ENCODE measurements around the gene CAMK1D. TPM values are rescaled to one million over a fixed set of nuclear protein-coding genes. Genes with fewer than 3 reads are reported as not detected.

CAMK1D gene
- total RNA-seq, 4 donors from 2014 or later: 13.5 to 21.4 (median 15.7) TPM

DNA sequence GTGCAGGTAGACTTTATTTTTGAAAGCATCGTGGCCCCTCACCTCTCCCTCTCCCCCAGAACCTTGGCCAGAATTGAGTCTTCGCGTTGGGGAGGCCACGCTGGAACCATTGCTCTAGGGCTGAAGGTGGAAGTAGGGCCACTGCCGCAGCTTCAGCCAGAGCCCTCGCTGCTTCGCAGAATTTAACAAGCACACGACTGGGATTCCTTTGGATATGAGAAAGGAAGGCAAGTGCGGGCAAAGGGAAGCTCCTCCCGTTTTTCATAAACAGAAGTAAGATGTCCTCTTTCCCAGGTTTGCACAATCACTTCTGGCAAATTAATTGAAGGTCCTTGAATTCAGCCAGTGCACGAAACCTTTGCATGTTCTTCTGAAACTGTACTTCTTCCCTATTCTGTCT is 484.1 kb downstream of the CAMK1D start:
- no peak overlapping the region for H3K27ac ChIP-seq
- H3K4me3 ChIP-seq: no peak overlapping the region
- intact Hi-C loops (cut with DNase I; ENCODE audit: low total_unique reads) (no loop called here), in situ Hi-C loops (cut with MboI; ENCODE audit: low pct_ligation_motif_present in 1 of 4, low pct_unique_long_range_greater_than_20kb in 1 of 4, low sequenced_read_pairs in 3 of 4) (no loop called here)
- no peaks in the 10 kb centered on the region for H3K9me3 ChIP-seq
- no peaks in the 10 kb centered on the region for H3K4me1 ChIP-seq
- H3K27me3 ChIP-seq: no peaks in the 10 kb centered on the region
- peaks cover 0 to 8% (median 2%) of the 10 kb centered on the region in 4 donors for H3K36me3 ChIP-seq
- 90 to 91% methylated on average over 8 to 11 of the region's 11 CpGs for WGBS, 2 donors (ENCODE audit: low coverage in 1 of 2)
- no peak for DNase-seq
- no peak for TF ChIP-seq POLR2AphosphoS5 (IDR thresholded peaks at IDR 0.05)
- TF ChIP-seq, protein P1, sequence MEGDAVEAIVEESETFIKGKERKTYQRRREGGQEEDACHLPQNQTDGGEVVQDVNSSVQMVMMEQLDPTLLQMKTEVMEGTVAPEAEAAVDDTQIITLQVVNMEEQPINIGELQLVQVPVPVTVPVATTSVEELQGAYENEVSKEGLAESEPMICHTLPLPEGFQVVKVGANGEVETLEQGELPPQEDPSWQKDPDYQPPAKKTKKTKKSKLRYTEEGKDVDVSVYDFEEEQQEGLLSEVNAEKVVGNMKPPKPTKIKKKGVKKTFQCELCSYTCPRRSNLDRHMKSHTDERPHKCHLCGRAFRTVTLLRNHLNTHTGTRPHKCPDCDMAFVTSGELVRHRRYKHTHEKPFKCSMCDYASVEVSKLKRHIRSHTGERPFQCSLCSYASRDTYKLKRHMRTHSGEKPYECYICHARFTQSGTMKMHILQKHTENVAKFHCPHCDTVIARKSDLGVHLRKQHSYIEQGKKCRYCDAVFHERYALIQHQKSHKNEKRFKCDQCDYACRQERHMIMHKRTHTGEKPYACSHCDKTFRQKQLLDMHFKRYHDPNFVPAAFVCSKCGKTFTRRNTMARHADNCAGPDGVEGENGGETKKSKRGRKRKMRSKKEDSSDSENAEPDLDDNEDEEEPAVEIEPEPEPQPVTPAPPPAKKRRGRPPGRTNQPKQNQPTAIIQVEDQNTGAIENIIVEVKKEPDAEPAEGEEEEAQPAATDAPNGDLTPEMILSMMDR (IDR thresholded peaks at IDR 0.05): no peak
- TF ChIP-seq POLR2A (IDR thresholded peaks at IDR 0.05): no peak
- TF ChIP-seq EP300 (IDR thresholded peaks at IDR 0.05; ENCODE audit: low read depth): no peak

DNA sequence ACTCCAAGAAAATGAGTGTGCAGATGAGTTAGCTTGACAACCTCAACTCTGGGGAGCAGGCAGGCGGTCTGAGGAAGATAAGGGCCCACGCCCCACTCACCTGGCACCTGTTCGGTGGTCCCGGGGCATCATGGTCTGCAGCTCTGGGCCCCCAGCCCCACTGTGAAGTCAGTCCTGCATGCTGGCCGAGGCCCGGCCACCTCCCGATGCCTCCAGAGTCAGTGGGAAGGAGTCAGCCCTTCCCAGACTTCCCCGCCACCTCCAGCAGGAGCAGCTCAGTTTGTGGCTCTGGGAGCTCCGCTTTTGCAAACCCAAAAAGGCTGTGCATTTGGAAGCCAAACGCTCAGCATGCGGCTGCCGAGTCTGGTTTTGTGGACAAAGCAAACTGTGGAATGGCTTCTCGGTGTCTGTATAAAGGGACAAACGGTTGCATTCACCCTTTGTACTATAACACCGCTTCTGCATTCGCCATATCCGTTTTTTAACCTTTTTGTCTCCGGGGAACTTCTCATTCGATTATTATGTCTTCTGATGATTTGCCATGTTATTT is 484.8 kb downstream of the CAMK1D start:
- no peaks in the 10 kb centered on the region for H3K4me1 ChIP-seq
- H3K27me3 ChIP-seq: no peaks in the 10 kb centered on the region
- H3K27ac ChIP-seq: no peak overlapping the region
- no peak overlapping the region for H3K4me3 ChIP-seq
- H3K36me3 ChIP-seq: peaks cover 0 to 7% (median 0%) of the 10 kb centered on the region in 4 donors
- no peak for TF ChIP-seq EP300 (IDR thresholded peaks at IDR 0.05; ENCODE audit: low read depth)
- TF ChIP-seq POLR2AphosphoS5 (IDR thresholded peaks at IDR 0.05): no peak
- TF ChIP-seq, protein P1 (IDR thresholded peaks at IDR 0.05): no peak
- no peak for TF ChIP-seq POLR2A (IDR thresholded peaks at IDR 0.05)
- WGBS, 2 donors (ENCODE audit: low coverage in 1 of 2): 84 to 95% methylated on average over 10 to 19 of the region's 19 CpGs
- no peak for DNase-seq
- H3K9me3 ChIP-seq: no peaks in the 10 kb centered on the region
- in situ Hi-C loops (cut with MboI; ENCODE audit: low pct_ligation_motif_present in 1 of 4, low pct_unique_long_range_greater_than_20kb in 1 of 4, low sequenced_read_pairs in 3 of 4): no loop called here
- intact Hi-C loops (cut with DNase I; ENCODE audit: low total_unique reads): no loop called here

DNA sequence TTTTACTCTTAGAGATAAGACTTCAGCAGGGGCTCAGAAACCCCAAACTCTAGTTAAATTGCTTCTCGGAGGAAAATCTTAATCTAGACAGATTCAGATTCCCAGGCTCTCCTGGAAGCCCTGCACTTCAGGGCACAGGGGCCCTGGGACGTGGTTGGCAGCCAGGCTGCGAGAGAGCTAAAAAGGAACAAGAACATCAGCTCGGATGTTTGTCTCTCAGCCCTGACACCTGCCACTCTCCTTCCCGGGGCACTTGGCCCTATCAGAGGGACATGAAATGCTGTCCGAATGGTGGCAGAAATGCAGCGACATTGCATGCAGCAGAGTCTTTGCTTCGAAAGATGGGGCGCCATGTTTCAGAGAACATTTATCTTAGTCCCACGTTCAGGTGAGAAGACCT is 485.4 kb downstream of the CAMK1D start:
- intact Hi-C loops (cut with DNase I; ENCODE audit: low total_unique reads) (no loop called here), in situ Hi-C loops (cut with MboI; ENCODE audit: low pct_ligation_motif_present in 1 of 4, low pct_unique_long_range_greater_than_20kb in 1 of 4, low sequenced_read_pairs in 3 of 4) (no loop called here)
- Histone ChIP-seq H3K4me1 (peaks cover 0 to under 1% (median 0%) of the 10 kb centered on the region in 4 donors), H3K36me3 (peaks cover 0 to 1% (median 0%) of the 10 kb centered on the region in 4 donors), H3K4me3 (no peak overlapping the region), H3K27ac (no peak overlapping the region), H3K27me3 (no peaks in the 10 kb centered on the region), H3K9me3 (no peaks in the 10 kb centered on the region)
- 75 to 78% methylated on average over 1 to 10 of the region's 10 CpGs for WGBS, 2 donors (ENCODE audit: low coverage in 1 of 2)
- TF ChIP-seq POLR2AphosphoS5 (IDR thresholded peaks at IDR 0.05) (no peak), EP300 (IDR thresholded peaks at IDR 0.05; ENCODE audit: low read depth) (no peak), POLR2A (IDR thresholded peaks at IDR 0.05) (no peak)
- TF ChIP-seq, protein P1 (IDR thresholded peaks at IDR 0.05): no peak
- DNase-seq: no peak

DNA sequence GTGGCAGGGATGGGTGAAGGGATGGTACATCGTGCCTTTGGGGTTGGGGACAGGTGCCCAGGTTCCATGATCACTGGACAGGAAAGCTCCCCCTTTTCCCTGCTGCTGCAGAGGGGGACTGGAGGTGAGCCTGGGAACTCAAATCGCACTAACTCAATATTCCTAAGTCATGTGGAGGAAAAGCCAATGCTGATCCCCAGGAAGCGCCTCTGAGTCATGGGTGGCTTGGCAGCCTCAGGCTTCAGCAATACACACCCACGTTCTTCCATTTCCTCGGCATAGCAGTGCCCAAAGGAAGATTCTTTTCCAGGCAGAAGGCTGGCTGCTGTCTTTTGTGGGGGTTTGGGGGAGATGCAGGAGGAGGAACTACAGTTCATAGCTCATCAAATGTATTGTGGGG is 486.4 kb downstream of the CAMK1D start:
- H3K9me3 ChIP-seq: no peaks in the 10 kb centered on the region
- 79% methylated on average over 5 of the region's 5 CpGs; no CpG with 5 or more reads in 1 of the 2 donors for WGBS, 2 donors (ENCODE audit: low coverage in 1 of 2)
- no peaks in the 10 kb centered on the region for H3K27me3 ChIP-seq
- H3K4me3 ChIP-seq: no peak overlapping the region
- peaks cover 0 to 4% (median 0%) of the 10 kb centered on the region in 4 donors for H3K4me1 ChIP-seq
- DNase-seq: no peak
- in situ Hi-C loops (cut with MboI; ENCODE audit: low pct_ligation_motif_present in 1 of 4, low pct_unique_long_range_greater_than_20kb in 1 of 4, low sequenced_read_pairs in 3 of 4) (no loop called here), intact Hi-C loops (cut with DNase I; ENCODE audit: low total_unique reads) (no loop called here)
- TF ChIP-seq, protein P1 (IDR thresholded peaks at IDR 0.05): no peak
- TF ChIP-seq POLR2AphosphoS5 (IDR thresholded peaks at IDR 0.05) (no peak), EP300 (IDR thresholded peaks at IDR 0.05; ENCODE audit: low read depth) (no peak), POLR2A (IDR thresholded peaks at IDR 0.05) (no peak)
- H3K36me3 ChIP-seq: no peaks in the 10 kb centered on the region
- H3K27ac ChIP-seq: no peak overlapping the region
